Stimulated activated CD8-positive, alpha-beta memory T cell treated with anti-CD3 and anti-CD28 coated beads, Interleukin-12 subunit alpha, Interleukin-12 subunit beta, amount 100 ng/mL, for 4 hours (primary cell): ENCODE measurements around the gene PAX7.
"Not testable (repeated sequence)": the region's sequence is repeated elsewhere in the genome, so short reads cannot be mapped to it uniquely, and the experiment has no call there.

ENCODE experiments used
- DNase-seq: peaks from one replicate; pipeline ENCODE4 v3.0.0-alpha.2; 2020; ENCODE audit warnings: low read depth

PAX7 gene

DNA sequence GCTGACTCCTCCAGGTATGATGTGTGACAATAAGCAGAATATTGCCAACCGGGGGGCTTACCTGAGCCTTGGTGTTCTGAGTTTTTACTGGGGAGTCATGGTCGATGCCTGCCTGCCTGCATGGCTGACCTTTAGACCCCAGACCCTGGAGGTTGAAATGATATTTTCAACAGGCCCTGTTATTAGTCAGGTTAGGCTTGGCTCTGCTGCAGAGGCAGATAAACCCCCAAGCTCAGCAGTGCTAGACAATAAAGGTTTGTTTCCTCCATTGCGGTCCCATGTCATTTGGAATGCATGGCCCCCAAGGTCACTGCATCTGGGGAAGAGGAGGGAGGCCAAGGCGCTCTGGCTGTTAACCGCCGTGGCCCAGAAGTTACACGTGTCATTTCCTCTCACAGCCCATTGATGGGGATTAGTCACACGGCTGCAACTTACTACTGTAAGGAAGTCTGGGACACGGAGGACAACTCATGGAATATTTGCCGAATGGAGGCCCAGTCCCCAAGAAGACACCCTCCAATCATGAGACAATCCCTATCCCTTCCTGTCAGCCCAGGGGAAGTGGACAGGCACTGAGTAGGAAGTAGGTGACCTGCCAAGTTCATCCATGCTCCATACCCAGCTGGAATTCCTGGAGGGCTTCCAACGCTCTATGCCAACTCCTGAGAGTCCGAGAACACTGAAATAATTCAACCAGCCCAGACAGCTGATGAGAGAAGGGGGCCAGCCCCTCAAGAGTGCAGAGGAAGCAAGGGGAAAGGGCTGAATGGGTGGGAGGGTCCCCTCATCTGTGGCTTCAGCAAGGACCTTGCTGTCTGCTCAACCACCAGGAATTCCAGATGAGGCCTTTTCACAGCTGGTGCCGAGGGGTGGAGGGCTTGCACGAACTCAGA lies 131.5 kb downstream of the PAX7 start:
- DNase-seq, result no peak

DNA sequence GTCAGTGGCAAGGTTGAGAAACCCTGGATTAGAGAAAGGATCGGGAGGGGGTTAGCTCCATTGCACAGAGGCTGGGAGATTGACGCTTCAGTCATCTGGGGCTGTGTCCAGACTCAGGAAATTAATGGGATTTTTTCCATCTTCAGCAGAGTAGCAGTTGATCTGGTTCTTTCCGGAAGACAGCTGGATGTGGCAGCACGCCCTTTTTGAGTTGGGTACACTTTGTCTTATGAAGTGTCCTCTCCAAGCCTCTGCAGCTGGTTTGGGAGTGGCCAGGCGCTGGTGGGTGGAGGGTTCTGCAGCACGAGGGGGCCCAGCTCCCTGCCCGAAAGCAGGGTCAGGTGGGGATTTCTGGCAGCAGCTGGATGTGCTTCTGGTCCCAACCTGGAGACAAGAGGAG lies 133.7 kb downstream of the PAX7 start:
- no peak for DNase-seq

DNA sequence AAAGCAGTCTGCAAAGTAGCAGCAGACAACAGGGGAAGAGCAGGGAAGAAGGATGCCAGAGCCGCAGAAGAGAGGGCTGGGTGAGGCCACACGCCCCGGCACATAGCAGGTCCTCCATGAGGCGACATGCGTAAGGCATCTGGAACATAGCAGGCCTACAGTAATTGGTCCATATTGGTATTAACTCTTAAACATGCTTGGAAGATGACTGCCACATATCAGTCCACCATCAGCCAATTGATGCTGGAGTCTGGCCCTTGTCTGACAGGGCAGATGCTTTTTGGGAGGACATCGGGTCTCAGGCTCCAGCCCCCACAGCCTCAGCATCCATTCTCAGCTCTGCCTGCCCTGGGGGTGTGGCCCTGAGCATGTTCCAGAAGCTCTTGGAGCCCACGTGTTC lies 135.1 kb downstream of the PAX7 start:
- no peak for DNase-seq

DNA sequence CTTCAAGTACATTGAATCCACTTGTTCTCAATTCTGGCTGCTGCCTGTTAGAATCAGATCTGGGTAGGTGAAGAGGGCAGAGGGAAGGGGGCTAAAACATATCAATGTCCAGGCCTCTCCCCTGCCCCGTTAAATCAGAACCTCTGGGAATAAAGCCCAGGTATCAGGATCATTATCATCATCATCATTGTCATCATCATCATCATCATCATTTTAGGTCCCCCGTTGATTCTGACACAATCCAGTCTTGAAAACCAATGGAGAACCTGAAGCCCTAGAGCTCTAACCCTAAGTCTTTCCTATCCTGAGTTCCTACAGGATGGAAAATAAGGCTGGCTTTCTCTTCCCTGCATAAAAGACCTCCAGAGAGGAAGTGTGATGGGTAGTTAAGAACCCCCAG lies 135.7 kb downstream of the PAX7 start:
- DNase-seq, result no peak

DNA sequence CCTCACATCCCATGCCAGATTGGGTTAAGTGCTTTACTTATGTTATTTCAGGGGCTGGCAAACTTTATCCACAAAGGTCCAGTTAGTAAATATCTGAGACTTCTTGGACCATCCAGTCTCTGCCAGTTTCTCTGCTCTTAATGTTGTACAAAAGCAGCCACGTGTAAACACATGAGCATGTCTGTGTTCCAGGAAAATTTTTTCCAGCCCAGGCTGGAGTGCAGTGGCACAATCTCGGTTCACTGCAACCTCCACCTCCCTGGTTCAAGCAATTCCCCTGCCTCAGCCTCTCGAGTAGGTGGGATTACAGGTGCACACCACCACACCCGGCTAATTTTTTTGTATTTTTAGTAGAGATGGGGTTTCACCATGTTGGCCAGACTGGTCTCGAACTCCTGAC lies 136.9 kb downstream of the PAX7 start:
- DNase-seq, result not testable (repeated sequence)

DNA sequence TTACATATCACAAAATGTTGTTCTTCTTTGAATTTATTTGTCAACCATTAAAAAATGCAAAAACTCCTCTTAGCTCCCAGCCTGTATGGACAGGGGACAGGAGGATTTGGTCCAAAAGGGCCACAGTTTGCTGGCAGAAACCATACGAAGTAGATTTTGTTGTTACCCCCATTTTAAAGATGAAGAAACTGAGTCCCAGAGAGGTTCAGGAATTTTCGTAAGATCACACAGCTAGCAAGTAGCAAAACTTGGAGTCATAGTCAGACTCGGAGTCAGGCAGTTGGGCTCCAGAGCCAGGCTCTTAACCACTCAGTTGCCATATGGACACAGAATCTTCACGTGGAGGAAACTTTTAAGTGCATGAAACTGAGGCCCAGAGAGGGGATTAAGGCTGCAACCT lies 137.4 kb downstream of the PAX7 start:
- DNase-seq, result no peak

DNA sequence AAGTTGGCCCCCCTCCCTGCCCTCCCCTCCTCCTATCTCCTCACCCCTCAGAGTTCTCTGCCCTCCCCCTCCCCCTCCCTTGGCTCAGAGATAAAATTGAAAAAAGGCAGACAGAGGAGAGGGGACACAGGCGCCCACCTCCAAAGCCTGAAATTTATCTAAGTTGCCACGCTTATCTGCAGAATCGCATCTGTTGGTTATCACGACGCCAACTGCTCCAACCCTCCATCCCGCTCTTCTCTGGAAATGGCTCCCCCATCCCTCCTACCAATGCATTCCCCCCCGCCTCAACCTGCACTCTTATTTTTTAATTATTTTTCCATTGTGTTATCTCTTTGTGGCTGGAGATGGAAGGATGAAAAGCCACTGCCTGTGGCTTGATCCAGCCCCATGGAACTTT lies 138.5 kb downstream of the PAX7 start:
- no peak for DNase-seq

DNA sequence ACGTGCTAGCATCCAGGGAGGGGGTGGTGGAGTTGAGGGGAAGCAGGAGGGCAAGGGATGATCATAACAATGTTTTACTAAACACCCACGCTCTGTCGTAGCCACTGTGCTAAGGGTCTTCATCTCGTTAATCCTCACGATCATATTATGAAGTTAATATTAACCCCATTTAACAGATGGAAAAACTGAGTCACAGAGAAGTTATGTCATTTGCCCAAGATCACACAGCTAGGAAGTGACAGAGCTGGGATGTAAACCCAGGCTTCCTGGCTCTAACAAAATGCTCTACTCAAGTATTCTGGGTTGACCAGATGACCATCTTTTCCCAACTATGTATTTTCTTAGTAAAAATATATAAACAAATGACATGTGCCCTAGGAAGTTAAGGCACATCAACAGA lies 140.2 kb downstream of the PAX7 start:
- no peak for DNase-seq

DNA sequence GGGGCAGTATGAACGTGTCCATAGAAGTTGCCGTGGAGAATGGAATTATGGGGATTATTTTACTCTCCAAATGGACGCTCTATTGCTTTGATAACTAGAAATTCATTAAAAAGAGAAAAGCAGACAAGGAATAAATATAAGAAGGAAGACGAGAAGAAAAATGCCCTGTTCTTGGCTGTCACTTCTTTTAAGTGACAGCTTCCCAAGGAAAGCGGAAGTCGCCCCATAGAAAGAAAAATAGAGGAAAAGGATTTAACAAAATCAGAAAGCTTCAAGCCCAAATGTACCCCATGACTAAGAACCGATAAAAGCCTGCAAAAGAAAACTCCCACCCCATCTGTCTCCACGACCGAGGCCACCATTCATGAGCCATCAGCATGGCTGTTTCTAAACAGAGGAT lies 143.1 kb downstream of the PAX7 start:
- no peak for DNase-seq

DNA sequence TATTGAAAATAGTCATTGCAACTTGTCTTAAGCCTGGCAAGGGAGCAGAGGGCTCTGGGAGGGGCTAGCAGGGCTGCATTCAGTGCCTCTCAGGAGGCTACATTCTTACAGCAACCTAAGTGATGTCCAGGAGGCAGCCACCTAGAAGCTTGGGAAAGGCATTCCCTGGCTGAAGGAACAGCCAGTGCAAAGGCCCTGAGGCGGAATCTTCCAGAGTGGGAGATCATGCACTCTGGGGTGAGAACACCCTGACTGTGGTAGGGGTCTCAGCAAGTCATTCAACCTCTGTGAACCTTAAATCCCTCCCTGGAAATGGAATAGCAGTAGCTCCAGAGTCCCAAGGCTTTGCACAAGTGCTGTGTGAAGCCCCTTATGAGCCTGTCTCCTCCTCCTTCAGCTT lies 144.7 kb downstream of the PAX7 start:
- no peak for DNase-seq

DNA sequence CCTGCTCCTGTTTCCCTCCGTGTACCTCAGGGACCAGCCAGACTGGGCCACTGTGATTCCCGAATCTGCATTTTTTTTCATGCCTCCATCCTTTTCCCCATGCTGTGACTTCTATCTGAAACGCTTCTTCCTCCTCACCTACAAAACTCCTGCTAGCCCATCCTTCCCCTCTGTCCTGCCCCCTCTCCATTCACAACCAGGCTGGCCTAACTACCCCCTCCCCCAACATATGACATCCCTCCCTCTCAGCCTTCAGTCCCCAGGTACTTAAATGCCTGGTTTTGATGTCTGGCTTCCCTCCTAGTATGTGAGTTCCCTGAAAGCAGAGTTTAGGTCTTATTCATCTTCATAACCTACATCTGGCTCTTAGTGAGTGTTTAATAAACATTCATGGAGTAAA lies 146.1 kb downstream of the PAX7 start:
- no peak for DNase-seq

DNA sequence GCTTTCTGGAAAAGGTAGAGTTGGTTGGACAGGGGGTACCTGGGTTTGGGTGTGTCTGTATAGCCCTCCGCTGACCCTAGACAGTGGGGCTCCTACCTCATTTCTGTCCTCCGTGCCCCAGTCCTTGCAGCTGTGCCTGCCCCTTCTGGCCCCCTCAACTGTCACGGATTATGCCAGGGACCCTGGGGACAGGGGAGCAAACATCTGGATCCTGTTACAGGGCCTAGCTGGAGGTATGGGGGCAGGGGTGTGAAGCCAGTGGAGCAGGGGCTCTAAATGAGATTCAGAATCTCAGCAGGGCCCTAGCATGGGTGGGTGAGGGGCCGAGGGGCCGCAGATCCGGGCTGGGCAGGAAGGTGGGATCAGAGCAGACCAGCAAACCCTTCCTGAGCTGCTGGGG lies 147.8 kb downstream of the PAX7 start:
- DNase-seq, result no peak

DNA sequence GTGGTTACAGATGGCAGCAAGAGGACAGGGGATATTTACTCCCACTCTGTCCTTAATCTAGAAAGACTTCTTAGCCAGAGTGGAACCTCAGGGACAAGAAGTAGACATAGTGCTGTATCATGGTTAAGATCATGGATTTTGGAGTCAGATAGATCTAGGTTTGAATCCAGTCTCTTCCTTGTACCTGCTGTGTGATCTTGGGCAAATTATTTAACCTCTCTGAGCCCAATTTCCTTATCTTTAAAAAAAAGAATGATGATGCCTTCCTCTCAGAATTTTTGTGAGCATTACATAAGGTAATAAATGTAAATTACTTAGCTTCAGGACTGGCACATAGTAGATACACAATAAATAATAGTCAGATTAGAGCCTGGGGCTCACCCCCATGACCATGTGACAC lies 150.4 kb downstream of the PAX7 start:
- DNase-seq, result no peak

DNA sequence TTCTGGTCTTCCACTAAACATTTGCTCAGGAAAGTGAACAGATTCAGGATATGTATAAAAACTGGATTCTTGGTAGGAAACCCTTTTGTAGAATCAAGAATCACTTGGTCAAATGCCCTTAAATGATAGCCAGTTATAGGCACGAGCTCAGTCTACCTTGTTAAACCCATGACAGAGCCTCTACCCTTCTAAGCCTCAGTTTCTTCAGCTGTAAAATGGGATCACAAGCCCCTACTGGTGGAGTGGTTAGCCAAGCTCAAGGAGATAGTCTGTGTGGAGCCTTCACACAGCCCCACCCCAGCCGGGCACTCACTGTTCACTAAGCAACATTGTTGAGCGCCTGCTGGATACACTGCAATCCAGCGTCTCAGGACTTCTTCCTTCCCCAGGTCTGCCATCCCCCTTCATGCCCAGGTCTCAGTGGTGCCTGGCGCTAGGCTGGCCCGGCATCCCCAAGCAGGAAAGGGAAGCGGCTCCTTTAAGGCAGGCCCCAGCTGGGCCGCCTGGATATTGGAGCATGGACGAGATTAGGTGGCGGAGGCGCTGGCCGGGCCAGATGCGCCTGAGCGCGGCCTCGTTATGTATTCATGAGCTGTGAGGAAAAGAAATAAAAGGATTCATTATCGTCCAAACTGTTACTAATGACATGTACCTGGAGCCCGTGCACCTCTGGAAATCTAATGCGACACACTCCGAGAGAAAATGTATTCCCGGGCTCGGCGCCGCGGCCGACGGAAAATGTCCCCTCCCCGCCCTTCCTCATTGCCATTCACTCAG lies 153.2 kb downstream of the PAX7 start:
- no peak for DNase-seq

DNA sequence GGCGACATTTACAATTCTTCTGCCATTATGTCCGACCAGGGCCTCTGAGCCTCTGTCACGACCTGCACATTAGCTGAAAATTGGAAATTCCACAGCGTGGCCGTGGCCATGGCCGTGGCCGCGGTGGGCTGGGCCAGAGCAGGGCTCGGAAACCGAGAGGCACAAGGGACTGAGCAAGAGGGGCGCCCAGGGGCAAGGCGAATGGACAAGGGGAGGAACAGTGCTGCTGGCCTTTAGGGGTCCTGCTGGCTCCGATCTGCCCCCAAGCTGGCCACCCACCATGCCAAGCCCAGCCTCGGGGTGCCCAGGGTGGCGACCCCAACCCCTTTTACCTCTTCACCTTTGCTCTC lies 153.8 kb downstream of the PAX7 start:
- DNase-seq, result no peak

DNA sequence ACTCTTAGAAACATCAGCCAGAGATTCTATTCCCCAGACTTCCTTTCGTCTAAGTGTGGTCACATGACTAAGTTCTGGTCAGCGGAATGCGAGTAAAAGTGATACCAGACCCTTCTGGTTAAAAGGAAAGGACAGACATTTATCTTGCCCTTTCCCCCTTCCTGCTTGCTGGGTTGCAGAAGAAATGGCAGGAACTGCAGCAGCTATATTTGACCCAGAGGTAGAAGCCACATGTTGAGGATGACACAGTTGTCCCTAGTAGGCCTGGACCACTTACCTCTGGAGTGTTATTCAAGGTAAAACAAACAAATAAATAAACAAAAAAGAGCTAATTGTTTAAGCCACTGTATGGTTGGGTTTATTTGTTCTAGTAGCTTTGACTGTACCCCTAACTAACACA lies 155.5 kb downstream of the PAX7 start:
- DNase-seq, result no peak

DNA sequence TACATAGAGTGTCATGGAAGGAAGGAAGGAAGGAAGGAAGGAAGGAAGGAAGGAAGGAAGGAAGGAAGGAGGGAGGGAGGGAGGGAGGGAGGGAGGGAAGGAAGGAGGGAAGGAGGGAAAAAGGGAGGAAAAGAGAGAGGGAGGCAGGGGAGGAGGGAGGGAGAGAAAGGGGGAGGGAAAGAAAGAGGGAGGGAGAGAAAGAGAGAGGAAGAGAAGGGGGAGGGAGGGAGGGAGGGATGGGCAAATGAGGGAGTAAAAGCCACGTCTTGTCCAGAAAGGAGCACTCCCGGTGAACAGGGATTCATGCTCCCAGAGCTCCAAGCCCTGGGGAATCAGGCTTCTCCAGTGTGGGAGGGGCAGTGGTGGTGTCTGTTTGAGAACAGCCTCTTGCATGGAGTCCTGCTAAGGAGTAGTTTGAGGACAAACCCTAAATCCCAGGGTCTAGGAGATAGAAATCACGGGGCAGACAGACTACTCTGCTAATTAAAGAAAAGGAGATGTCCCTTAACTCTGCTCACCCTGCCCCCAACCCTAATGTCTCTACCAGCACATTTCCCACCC lies 157.3 kb downstream of the PAX7 start:
- DNase-seq, result no peak

DNA sequence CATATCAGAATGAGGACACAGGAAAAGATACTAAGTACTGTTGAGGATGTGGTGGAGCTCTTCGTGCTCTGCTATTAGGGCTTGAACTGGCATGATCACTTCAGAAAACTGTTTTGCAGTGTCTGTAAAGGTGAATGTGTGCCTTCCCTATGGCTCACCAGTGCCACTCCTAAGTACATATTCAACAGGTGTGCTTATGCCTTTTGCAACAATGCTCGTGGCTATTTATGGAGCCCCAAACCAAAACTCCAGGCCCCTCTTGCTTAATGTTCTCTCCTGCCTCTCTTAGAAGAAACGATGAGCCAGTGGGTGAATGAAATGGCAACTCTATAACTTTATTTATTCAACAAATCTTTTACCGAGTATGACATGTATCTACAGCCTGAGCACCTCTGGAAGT lies 158.6 kb downstream of the PAX7 start:
- no peak for DNase-seq

DNA sequence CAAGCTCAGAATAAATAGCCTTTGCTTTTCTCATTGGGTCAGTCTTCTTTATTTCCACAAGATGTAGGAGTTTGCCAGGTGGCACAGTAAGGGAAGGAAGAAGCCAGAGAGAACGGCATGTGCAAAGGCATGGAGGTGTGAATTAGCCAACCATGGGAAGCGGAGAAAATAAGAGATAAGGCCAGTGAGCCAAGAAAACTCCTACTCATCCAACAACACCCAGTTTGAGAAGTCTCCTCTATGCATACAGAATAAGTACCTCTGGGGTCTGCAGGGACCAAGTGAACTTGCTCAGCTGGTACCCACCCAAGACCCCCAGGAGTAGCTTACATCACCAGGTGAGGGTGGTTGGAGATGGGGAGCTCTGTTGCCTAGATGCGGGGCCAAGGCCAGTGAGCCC lies 162.1 kb downstream of the PAX7 start:
- no peak for DNase-seq

DNA sequence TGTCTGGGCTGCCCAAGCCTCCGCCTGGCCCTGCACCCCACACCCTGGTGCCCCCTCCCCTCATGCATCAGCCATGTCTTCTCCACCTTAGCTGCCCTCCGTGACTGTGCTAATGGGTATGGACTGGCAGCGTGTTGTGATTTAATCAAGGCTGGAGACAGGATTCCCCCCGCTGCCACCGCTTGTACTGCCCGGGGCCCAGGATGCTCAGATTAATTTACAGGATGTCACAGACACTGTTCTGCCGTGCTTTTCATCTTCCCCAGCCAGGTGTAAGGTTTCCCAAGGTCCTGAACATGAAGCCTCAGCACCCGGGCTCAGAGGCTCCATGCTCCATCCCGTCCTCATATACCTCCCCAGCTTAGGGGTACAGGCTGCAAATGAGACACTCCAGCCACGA lies 162.5 kb downstream of the PAX7 start:
- no peak for DNase-seq

DNA sequence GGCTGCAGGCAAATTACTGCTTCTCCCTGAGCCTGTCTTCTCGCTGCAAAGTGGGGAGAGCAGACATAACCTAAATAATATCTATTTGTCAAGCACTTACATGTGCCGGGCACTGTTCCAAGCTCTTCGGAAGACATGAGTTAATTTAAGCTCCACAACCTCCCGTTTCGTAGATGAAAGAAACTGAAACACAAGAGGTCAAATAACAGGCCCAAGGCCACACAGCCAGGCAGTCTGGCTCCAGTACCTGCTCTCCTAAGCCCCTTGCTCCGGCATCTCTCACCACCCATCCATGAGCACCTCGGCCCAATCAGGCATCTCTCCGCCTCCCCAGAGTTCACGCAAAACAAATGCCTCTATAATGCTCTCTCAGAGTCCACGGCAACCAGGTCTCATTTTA lies 163.4 kb downstream of the PAX7 start:
- DNase-seq, result no peak

DNA sequence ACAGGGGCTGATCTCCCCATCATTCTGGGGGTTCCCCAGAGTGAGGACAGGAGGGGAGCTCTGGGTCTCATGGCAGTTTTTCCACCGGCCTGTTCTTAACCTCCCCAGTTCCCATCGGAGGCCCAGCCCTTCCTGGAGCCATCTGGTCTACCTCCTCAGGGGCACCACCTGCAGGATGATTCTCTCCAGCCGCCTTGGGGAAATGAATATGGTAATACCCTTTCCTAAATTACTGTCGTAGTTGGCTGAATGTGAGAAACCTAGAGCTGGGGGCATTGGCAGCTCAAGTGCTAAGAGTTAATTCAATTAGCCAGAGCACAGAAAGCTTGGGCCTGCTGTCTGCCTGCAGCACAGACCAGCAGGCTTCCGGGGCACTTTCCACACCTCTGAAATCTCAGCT lies 163.9 kb downstream of the PAX7 start:
- no peak for DNase-seq

DNA sequence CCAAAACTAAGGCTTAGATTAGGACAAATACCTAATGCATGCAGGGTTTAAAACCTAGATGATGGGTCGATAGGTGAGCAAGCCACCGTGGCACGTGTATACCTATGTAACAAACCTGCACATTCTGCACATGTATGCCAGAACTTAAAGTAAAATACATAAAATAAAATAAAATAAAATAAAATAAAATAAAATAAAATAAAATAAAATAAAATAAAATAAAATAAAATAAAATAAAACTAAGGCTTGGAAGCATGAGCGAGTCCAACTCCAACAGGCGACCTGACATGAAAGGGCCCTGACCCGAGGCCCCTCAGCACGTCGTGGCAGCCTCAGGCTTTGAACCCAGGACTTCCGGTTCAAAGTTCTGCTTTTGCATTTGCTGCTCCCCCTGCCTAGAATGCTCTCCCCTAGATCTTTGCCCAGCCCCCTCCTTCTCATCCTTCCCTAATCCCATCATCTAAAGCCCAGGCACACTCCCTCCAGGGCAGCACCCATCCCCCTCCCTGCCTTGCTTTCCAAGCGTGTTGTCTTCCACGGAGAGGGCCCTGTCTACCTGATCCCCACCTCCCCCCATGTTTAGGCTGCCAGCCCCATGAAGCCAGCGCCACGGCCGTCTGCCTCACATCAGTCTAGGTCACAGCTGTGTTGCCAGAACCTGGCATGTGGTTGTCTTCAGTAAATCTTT lies 164.5 kb downstream of the PAX7 start:
- no peak for DNase-seq
